GM21390 (cell line): ENCODE data around the gene CNR2.
"Not testable (repeated sequence)": the region's sequence is repeated elsewhere in the genome, so short reads cannot be mapped to it uniquely, and the experiment has no call there.

Experiments
- ATAC-seq: cut with Tn5 transposase; IDR thresholded peaks from one replicate; pipeline ENCODE4 v1.9.1; 2021; ENCODE audit not compliant: unreplicated experiment

The CNR2 gene

GRCh38 chr1:23913212-23913880 is at the start of gene CNR2:
Gene CNR2, minus strand, starts transcription at chr1:23913362. Its CDS starts 37,745 bp downstream, at chr1:23875617.
- ATAC-seq: no peak

GRCh38 chr1:23960291-23961020 is 47.3 kb upstream of the CNR2 start:
- no peak for ATAC-seq

- ATAC-seq: peak; percentile 64
Observed at GRCh38 chr1:23959461-23960290, 46.5 kb upstream of the CNR2 start, which contains the start of gene PNRC2. Gene PNRC2, plus strand, starts transcription at chr1:23959828. Its CDS starts 1,630 bp downstream, at chr1:23961458.

GRCh38 chr1:23958810-23959460 is 45.8 kb upstream of the CNR2 start:
- peak; percentile 59 for ATAC-seq

- not testable (repeated sequence) for ATAC-seq
Observed at GRCh38 chr1:23958040-23958809, 45.1 kb upstream of the CNR2 start.

GRCh38 chr1:23957096-23957495 is 43.9 kb upstream of the CNR2 start:
- no peak for ATAC-seq

GRCh38 chr1:23953020-23953419 is 39.9 kb upstream of the CNR2 start:
- no peak for ATAC-seq

- no peak for ATAC-seq
Observed at GRCh38 chr1:23947366-23947765, 34.2 kb upstream of the CNR2 start.

- ATAC-seq: no peak
Observed at GRCh38 chr1:23936481-23937176, 23.5 kb upstream of the CNR2 start.

GRCh38 chr1:23931491-23931880 is 18.3 kb upstream of the CNR2 start:
- ATAC-seq: no peak

GRCh38 chr1:23930861-23931490 is 17.8 kb upstream of the CNR2 start:
- ATAC-seq: no peak

- no peak for ATAC-seq
Observed at GRCh38 chr1:23930270-23930669, 17.1 kb upstream of the CNR2 start.

- no peak for ATAC-seq
Observed at GRCh38 chr1:23928789-23929188, 15.6 kb upstream of the CNR2 start.

- no peak for ATAC-seq
Observed at GRCh38 chr1:23927097-23927496, 13.9 kb upstream of the CNR2 start.

GRCh38 chr1:23925279-23925678 is 12.1 kb upstream of the CNR2 start:
- ATAC-seq: no peak

- ATAC-seq: no peak
Observed at GRCh38 chr1:23924601-23925000, 11.4 kb upstream of the CNR2 start.

- no peak for ATAC-seq
Observed at GRCh38 chr1:23923592-23924499, 10.7 kb upstream of the CNR2 start.

GRCh38 chr1:23922321-23922943 is 9.3 kb upstream of the CNR2 start:
- no peak for ATAC-seq
